C1 segment of cervical spinal cord (tissue), 14 donors: ENCODE results near the gene ERVH48-1.
"Not testable (repeated sequence)": the region's sequence is repeated elsewhere in the genome, so short reads cannot be mapped to it uniquely, and the experiment has no call there.

Experiments used
- DNase-seq, 14 donors: peaks; one replicate each; lab custom pipeline; 2025; lab: John Stamatoyannopoulos, UW

ERVH48-1 gene

DNA sequence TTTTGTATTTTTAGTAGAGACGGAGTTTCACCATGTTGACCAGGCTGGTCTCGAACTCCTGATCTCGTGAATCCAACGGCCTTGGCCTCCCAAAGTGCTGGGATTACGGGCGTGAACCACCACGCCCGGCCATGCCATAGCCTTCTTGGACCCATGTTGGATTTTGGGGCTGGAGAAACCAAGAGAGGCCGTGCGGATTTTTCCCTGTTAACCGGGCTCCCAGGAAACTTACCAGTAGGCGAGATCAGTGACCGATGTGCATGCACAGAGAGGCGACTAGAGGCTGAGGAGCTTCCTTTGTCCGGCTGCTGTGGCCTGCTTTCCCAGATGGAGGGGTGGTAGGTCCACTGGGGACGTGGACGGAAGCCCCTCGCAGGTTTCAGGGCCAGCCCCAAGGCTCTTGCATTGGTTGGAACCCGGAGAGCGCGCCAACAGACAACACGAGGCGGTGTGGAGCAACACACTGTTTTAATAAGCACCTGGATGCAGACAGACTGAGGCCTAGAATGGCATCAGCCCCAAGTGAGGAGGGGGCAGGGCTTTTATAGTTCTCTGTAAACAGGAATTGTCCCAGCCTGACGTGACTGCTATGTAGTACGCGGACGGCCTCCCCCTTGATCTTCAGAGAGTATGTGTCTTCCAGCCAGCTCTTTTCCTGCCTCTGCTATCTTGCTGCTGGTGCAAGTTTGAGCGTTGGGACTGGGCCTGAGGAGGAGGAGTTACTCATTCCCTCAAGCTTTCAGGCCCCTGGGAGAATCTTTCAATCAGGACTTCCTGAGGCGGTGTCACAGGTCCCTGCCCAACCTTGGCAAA lies at the start of gene ERVH48-1:
Gene ERVH48-1 (minus strand): TSS at position 517 of the 813 bp plus-strand sequence. CDS start 6,624 bp downstream, outside the sequence.
- no peak for DNase-seq

DNA sequence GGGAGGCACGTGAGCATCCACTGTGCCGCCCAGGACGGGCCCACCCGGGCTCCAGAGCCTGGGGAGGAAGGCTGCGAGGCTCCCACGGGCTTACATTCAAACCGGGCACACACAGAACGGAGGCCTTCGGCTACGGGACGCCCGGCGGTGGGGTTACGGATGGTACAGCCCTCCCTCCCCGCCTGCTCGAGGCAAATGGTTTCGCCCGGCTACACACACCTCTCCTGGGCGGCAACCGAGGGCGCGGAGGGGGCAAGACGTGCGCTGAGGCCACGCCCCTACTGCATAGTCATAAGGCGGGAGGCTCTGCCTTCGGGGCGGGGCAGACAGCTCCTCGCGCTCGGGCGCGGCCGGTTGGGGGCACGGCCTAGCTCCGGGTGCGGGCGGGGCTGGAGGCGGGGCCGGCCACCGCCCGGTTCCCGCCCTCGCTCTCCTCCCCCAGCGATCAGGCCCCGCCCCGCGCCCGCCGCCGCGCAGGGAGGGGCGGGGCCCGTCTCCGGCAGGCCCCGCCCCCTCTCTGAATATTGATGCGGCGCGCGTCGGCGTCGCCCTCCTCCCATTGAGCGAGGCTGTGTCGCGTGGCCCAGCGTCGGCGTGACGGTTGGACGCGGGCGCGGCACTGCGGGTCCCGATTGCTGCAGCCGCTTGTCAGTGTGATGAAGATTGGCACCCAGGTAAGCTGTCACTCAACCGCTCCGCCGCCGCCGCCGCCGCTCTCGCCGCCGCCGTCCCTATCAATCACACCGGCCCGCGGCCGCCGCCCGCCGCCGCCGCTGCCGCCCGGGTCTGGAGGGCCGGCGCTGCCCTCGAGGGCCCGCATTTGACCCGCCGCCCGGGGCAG lies 48.8 kb upstream of the ERVH48-1 start, which contains the start of gene PKNOX1:
Gene PKNOX1 (plus strand): TSS at position 572 of the 841 bp plus-strand sequence. CDS start 29,820 bp downstream, outside the sequence.
- peak; percentile 75 to 100 (median 99) for DNase-seq

DNA sequence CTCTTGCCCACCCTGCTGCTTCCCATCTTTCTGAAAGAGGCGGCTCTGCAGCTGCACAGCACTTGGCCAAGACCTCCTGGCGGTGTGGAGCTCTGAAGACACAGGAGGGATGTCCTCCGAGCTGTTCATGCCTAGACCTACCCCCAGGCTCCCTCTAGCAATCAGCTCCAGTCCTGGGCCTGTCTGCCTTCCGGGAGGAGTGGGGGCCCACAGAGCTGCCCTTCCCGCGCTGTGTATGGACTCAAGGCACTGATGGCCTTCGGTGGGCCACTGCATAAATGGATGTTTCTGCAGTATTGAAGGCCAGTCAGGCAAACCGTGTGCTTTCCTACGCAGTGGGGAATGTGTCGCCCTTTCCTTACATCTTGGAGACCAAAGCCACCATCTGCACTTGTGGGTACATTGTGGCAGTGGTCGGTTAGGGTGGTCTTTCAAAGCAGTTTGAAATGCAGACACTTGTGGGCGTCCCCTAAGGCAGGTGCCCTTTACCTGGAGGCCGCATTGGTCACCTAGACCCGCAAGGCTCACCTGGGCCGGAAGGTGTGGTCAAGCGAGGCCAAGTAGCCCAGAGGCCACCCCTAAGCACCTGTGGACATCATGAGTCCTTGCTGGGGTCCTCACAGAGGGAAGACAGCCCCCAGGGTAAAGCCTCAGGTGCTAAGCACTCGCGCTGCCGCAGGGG lies 48.0 kb upstream of the ERVH48-1 start:
- DNase-seq: peak in 2 of 14 donors; percentile 27 to 79

DNA sequence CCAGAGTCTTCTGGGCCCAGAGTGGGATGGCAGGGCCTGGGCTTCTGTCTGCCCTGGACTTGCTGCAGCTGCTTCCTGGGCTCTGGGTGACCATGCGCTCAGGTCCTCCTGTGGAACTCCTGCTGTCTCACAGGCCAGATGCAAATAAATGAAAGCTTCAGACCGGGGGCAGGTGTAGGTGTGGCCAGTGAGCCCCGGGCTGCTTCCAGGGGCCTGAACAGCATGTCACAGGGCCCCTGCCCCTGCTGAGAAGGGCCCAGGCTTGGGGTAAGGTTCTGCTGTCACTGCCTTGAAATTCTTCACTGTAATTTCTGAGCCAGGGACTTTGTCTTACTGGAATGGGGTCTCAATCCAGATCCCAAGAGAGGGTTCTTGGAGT lies 46.5 kb upstream of the ERVH48-1 start:
- no peak for DNase-seq

DNA sequence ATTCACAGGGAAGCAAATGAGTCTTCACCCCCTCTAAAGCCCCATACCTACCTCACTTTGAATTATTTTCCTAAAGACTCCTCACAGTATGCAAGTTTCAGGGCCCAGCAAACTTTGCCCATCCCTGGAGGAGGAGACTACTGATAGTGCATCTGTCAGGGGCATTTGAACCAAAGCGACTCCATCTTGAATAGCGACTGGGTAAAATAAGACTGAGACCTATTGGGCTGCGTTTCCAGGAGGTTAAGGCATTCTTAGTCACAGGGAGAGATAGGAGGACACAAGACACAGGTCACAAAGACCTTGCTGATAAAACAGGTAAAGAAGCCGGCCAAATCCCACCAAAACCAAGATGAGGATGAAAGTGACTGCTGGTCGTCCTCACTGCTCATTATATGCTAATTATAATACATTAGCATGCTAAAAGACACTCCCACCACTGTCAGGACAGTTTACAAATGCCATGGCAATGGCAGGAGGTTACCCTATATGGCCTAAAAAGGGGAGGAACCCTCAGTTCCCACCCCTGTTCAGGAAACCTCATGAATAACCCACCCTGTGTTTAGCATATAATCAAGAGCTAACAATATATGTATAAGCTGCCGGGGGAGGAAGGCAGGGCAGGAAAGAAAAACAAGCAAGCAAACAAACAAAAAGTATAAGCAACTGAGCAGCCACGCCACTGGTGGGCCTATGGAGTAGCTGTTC lies 45.7 kb upstream of the ERVH48-1 start:
- no peak for DNase-seq

DNA sequence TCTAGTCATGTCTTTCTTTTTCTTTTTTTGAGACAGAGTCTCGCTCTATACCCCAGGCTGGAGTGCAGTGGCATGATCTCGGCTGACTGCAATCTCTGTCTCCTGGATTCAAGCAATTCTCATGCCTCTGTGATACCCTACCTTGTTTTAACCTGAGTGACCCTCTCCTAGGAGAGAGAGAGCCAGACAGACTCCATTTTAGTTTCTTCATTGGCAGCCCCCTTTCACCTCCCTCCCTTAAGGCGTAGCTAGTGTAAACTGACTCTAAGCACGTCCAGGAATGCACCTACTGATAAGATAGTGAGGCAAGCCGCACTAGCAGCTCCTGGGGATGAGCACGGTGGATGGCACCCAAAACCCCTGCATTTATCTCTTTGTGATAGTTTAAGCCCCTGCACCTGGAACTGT lies 43.8 kb upstream of the ERVH48-1 start:
- DNase-seq: no peak

DNA sequence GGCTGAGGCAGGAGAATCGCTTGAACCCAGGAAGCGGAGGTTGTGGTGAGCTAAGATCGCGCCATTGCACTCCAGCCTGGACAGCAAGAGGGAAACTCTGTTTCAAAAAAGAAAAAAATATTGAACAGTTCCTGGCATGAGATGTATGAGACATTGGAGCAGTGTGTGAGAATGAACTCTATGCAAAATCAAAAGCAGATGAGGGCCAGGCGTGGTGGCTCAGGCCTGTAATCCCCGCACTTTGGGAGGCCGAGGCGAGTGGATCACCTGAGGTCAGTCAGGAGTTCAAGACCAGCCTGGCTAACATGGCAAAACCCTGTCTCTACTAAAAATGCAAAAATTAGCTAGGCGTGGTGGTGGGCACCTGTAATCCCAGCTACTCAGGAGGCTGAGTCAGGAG lies 42.2 kb upstream of the ERVH48-1 start:
- DNase-seq: not testable (repeated sequence)

DNA sequence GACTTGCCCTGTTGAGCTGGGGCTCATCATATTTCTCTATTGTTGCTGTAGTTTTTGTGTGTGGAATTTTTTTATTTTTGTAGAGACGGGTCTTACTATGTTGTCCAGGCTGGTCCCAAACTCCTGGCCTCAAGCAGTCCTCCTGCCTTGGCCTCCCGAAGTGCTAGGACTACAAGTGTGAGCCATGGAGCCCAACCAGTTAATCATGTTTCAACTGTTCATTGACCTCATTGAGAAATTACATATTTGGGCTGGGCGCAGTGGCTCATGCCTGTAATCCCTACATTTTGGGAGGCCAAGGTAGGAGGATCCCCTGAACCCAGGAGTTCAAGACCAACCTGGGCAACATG lies 39.8 kb upstream of the ERVH48-1 start:
- DNase-seq: no peak

DNA sequence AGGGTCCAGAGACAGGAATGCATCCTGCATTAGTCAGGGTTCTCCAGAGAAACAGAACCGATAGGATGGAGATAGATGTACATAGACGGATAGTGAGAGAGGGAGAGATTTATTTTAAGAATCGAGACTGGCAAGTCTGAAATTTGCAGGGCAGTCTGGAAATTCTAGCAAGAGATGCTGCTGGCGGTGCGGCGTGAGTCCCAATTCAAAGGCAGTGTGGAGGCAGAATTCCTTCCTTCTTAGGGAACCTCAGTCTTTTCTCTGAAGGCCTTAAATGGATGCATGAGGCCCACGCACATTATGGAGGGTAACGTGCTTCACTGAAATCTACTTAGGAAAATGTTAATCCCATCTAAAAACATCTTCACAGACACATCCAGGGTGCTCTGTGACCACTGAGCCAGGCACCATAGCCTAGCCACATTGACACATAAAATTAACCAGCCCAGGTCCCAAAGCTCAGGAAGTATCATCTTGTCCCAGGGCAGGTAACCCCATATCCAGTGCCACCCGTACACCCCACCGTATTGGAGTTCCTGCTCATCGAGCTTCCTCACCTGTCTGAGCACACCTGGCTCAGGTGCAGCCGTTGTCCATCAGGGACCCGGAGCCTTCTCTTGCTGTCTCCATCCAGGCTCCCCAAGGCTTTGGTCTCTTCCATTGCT lies 39.2 kb upstream of the ERVH48-1 start:
- no peak for DNase-seq

DNA sequence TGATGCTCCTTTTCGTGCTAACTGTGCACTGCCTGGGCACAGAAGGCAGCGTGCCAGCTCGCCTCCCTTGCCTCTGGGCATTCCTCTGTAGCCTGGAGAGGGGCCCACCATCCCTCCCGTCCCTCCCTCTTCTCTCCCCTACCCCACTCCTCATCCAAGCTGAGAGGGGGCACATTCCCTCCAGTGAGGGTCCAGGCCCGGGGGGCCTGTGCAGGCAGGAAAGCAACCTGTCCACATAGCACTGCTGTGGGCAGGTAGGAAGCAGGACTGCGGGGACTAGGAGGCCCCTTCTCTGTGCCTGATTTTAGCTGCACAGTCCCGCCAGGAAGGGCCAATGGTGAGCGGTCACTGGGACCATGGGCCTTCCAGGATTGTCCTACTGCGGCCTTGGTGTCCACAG lies 38.7 kb upstream of the ERVH48-1 start:
- no peak for DNase-seq

DNA sequence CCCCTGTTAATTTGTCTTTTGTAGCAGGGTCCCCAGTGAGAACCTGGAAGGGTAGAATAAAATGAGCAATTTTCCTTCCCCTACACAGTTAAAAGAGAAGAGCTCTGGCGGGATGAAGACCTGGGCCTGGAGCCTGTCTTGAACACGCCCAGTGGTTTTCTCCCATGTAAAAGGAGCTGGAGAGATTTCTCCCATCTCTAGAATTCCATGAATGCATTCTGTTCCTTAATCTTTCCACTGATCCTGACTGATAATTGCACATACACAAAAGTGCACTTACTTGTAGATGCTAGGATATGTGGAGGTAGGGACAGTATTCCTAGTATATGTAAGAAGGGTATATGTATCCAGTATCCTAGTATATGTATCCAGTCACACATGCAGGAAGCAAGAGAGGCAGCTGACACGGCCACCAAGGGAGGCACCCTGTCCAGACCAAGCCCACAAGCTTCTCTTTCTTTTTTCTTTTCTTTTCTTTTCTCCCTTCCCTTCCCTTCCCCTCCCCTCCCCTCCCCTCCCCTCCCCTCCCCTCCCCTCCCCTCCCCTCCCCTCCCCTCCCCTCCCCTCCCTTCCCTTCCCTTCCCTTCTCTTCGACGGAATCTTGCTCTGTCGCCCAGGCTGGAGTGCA lies 37.1 kb upstream of the ERVH48-1 start:
- DNase-seq: no peak

DNA sequence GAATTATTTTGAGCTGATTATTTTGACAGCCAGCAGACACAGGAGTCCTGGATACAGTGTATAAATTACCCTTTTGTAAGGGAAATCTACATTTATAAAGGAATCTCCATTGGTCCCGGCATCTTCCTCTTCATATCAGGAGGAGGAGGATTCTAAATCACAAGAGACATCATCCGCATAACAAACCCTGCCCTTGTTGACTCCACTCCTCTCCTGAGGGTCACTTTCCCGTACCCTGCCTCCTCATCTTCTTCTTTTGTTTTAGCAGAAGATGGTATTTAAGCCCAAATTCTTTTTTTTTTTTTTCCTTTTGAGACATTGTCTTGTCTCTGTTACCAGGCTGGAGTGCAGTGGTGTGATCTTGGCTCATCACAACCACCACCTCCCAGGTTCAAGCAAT lies 34.3 kb upstream of the ERVH48-1 start:
- DNase-seq: no peak

DNA sequence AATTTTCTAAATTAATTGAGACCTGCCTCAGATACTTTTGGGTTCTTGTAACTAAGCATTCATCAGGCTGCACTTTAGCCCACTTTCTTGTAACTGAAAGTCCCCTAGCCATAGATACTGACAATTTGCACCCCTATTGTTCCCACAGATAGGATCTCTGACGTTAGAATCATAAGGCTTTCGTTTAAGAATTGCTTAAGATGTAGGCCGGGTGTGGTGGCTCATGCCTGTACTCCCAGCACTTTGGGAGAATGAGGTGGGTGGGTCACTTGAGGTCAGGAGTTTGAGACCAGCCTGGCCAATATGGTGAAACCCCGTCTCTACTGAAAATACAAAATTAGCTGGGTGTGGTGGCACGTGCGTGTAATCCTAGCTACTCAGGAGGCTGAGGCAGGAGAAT lies 32.7 kb upstream of the ERVH48-1 start:
- not testable (repeated sequence) for DNase-seq

DNA sequence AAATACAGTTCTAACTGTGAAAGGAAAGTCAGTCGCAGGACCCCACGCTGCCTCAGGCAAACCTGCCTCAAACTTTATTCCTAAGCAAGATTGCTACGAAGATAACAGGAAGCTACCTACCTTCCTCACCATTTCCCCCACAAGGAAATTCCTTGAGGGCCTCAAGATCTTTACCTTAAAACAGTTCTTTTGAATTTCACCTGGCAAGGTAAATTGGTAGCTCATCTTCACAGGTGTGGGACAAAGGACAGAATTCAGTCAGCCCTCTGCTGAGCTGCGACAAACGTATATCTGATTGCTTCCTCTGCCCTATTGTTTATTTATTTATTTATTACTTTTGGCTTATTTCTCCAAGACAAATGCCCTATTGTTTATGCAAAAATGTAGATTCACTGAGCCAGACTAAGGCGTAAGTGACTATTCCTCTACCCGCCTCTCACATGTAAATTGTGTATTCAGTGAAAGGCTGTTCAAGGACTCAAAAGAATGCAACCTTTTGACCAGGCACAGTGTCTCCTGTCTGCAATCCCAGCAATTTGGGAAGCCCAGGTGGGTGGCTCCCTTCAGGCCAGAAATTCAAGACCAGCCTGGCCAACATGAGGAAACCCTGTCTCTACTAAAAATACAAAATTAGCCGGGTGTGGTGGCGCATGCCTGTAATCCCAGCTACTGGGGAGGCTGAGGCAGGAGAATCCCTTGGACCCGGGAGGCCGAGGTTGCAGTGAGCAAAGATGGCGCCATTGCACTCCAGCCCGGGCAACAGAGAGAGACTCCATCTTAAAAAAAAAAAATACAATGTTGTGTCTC lies 31.6 kb upstream of the ERVH48-1 start:
- no peak for DNase-seq

DNA sequence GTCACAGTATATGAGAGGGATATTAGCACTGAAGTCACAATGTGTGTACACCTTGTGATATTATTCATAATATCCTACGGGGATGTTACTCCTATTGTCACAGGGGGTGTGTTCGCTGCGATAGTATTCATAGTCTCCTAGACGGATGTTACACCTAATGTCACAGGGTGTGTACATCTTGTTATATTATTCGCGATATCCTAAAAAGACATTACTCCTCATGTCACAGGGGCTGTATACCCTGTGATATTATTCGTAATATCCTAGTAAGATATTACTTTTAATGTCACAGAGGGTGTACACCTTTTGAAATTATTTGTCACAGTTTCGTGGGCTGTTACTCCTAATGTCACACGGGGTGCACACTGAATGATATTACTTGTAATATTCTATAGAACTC lies 25.8 kb upstream of the ERVH48-1 start:
- DNase-seq: not testable (repeated sequence)

DNA sequence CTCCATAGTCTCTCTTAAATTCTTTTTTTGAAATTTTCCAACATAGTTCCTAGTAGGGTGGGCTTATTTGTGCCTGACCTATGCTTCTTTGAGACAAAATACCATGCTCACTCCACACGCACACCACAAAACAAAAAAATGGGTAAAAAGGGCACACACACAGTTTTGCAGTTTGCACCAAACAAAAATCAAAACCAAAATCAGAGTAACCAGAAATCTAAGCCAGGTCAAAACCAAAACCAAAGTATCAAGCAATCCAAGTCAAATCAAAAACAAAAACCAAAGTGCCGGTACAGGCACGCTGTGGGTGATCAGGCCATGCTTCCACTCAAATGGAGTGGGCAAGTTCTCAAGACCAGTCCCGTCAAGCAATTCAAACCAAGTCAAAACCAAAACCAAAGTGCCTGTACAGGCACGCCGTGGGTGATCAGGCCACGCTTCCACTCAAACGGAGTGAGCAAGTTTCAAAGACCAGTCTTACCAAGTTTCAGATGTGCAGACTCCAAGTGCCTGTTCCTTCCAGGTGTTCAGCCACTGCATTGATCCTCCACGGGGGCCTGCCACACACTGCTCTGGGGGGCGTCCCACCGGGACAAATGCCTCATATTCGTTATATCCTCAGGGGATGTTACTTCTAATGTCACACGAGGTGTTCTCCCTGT lies 23.8 kb upstream of the ERVH48-1 start:
- not testable (repeated sequence) for DNase-seq

DNA sequence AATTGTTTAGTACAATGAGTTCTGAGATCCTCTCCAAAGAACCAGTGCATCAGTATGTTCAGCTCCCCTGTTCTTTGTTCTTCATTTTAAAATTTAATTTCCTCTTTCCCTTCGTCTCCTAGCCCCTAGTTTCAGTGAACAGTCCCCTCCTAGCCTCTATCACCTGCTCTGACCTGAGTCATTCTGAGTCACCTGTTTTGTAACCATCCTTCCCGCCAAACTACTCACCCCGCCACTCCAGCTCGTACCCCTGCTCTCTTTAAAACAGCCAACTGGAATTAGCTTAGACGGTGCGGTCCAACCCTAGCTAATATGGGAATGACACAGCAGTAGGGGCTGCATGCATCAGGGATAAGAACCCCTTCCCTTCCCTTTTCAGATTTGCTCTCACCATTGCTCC lies 16.8 kb upstream of the ERVH48-1 start:
- DNase-seq: no peak

DNA sequence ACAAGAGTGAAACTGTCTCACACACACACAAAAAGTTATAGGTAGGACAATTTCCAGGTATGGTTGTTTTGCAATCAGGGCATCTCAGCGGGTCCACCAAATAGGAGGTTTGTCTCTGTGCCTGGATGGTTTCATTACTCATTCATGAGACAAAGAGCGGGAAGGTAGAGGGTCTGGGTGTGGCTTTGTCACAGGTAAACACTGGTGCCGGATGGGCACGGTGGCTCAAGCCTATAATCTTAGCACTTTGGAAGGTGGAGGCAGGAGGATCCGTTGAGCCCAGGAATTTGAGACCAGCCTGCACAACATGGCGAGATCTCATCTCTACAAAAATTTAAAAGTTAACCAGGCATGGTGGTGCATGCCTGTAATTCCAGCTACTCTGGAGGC lies 16.3 kb upstream of the ERVH48-1 start:
- no peak for DNase-seq
